Ramos (cell line): Measurements from ENCODE around the gene RASSF5.

Experiments
- in situ Hi-C: fragments of 300-500 bp; cut with MboI; formaldehyde crosslinking; loops from one replicate; pipeline ENCODE4 v1.14.3; 2022; ENCODE audit warnings: low sequenced_read_pairs; ENCODE audit not compliant: unreplicated experiment

The RASSF5 gene

GRCh38 chr1:206507284-206508129 is at the start of gene RASSF5:
RASSF5 (plus strand) TSS chr1:206507531; CDS start chr1:206507603, 72 bp downstream.
- in situ Hi-C loops: no loop called here

GRCh38 chr1:206459703-206460102 is 47.6 kb upstream of the RASSF5 start:
- in situ Hi-C loops: no loop called here

- in situ Hi-C loops: no loop called here
These were observed 46.4 kb upstream of the RASSF5 start for GRCh38 chr1:206460836-206461426.

- in situ Hi-C loops: no loop called here
These were observed 45.5 kb upstream of the RASSF5 start for GRCh38 chr1:206461602-206462455.

- in situ Hi-C loops: no loop called here
These were observed 44.2 kb upstream of the RASSF5 start for GRCh38 chr1:206463137-206463536.

GRCh38 chr1:206463911-206464310 is 43.4 kb upstream of the RASSF5 start:
- in situ Hi-C loops: no loop called here

- in situ Hi-C loops: no loop called here
These were observed 42.8 kb upstream of the RASSF5 start for GRCh38 chr1:206464456-206464964.

GRCh38 chr1:206465951-206466350 is 41.4 kb upstream of the RASSF5 start:
- in situ Hi-C loops: no loop called here

- in situ Hi-C loops: no loop called here
These were observed 40.3 kb upstream of the RASSF5 start for GRCh38 chr1:206466840-206467649.

- in situ Hi-C loops: no loop called here
These were observed 39.4 kb upstream of the RASSF5 start for GRCh38 chr1:206467915-206468314.

GRCh38 chr1:206468571-206468970 is 38.8 kb upstream of the RASSF5 start:
- in situ Hi-C loops: no loop called here

GRCh38 chr1:206469411-206469932 is 37.9 kb upstream of the RASSF5 start:
- in situ Hi-C loops: no loop called here

- in situ Hi-C loops: no loop called here
These were observed 37.2 kb upstream of the RASSF5 start, which contains the start of gene IKBKE for GRCh38 chr1:206469933-206470691. IKBKE (plus strand) TSS chr1:206470476; CDS start chr1:206473228, 2,752 bp downstream.

- in situ Hi-C loops: no loop called here
These were observed 36.5 kb upstream of the RASSF5 start for GRCh38 chr1:206470692-206471414.

- in situ Hi-C loops: no loop called here
These were observed 35.9 kb upstream of the RASSF5 start for GRCh38 chr1:206471415-206471801.

- in situ Hi-C loops: no loop called here
These were observed 35.3 kb upstream of the RASSF5 start for GRCh38 chr1:206472024-206472423.

GRCh38 chr1:206472454-206472853 is 34.9 kb upstream of the RASSF5 start:
- in situ Hi-C loops: no loop called here

- in situ Hi-C loops: no loop called here
These were observed 34.4 kb upstream of the RASSF5 start for GRCh38 chr1:206472886-206473285.
